Gastrocnemius medialis (tissue), 4 donors: Measurements from ENCODE around the gene PALLD. TPM values are rescaled to one million over a fixed set of nuclear protein-coding genes. Genes with fewer than 3 reads are reported as not detected.
"Not testable (repeated sequence)": the region's sequence is repeated elsewhere in the genome, so short reads cannot be mapped to it uniquely, and the experiment has no call there.

ENCODE experiments used
- ATAC-seq, 2 donors: fragments of 150-250 bp; one replicate each; pipeline ENCODE4 v1.9.1; 2016
- DNase-seq, 2 donors: peaks; one replicate each; pipeline ENCODE4 v3.0.0-alpha.2; 2019
- H3K27ac ChIP-seq, 4 donors: fragments of 200-600 bp; sonication (generic); 1 replicate in 1 of 4; 2 replicates in 3 of 4; pipeline ENCODE4 v1.5.1; 2016 to 2018; ENCODE audit warnings: mild to moderate bottlenecking in 2 of 4, moderate library complexity in 1 of 4
- H3K27me3 ChIP-seq, 3 donors: fragments of 200-600 bp; sonication (generic) in 2 of 3; 1 replicate in 1 of 3; 2 replicates in 2 of 3; pipeline versions ENCODE4 v1.5.1 to v1.6.0; 2016 to 2019; ENCODE audit warnings: mild to moderate bottlenecking in 1 of 3, moderate library complexity in 1 of 3
- H3K36me3 ChIP-seq, 2 donors: fragments of 200-600 bp; sonication (generic) in 1 of 2; one replicate each; pipeline ENCODE4 v1.5.1; 2017 to 2018
- H3K4me1 ChIP-seq, 2 donors: fragments of 200-600 bp; sonication (generic) in 1 of 2; one replicate each; pipeline ENCODE4 v1.5.1; 2016 to 2017; ENCODE audit warnings: mild to moderate bottlenecking in 2 of 2
- H3K4me3 ChIP-seq, 4 donors: fragments of 200-600 bp; sonication (generic) in 3 of 4; 1 replicate in 1 of 4; 2 replicates in 3 of 4; pipeline ENCODE4 v1.5.1; 2016 to 2019; ENCODE audit warnings: mild to moderate bottlenecking in 2 of 4
- H3K9me3 ChIP-seq, 3 donors: fragments of 200-600 bp; sonication (generic) in 2 of 3; 1 replicate in 1 of 3; 2 replicates in 2 of 3; pipeline ENCODE4 v1.5.1; 2016 to 2019
- CTCF ChIP-seq, 5 experiments: fragments of 450-650 bp in 3 of 5; fragments of 200-600 bp in 2 of 5; sonication (generic) in 2 of 5; IDR thresholded peaks in 4 of 5; conservative IDR thresholded peaks in 1 of 5; 1 replicate in 4 of 5; 2 replicates in 1 of 5; pipeline ENCODE4 v1.5.1; 2016 to 2019; ENCODE audit warnings: antibody characterized with exemption in 5 of 5, mild to moderate bottlenecking in 3 of 5, moderate library complexity in 3 of 5
- POLR2A ChIP-seq, 2 donors: fragments of 450-650 bp; IDR thresholded peaks; one replicate each; pipeline ENCODE4 v1.6.1; 2017; ENCODE audit warnings: antibody characterized with exemption in 2 of 2, mild to moderate bottlenecking in 2 of 2, moderate library complexity in 2 of 2
- in situ Hi-C, 4 donors: fragments of 200-750 bp; cut with MboI; loops; one replicate each; pipeline versions ENCODE4 v1.15.0 to v1.8.0; 2017; ENCODE audit warnings: low sequenced_read_pairs in 4 of 4
- intact Hi-C: fragments of 100-400 bp; cut with DNase I; formaldehyde crosslinking; loops from one replicate; pipeline ENCODE4 v1.15.1; 2023; ENCODE audit warnings: low total_unique reads
- total RNA-seq, 4 donors: library from RNA; depleted of rRNA; stranded (reverse); fragments of >200 nt; gene quantifications; one replicate each; pipeline versions ENCODE4 v1.1.0 to v1.2.3, GENCODE V29; 2016

PALLD gene
- total RNA-seq, 4 donors from 2014 or later = 165 to 439 (median 319) TPM

- H3K9me3 ChIP-seq = no peaks in the 10 kb centered on the region
- peaks cover 12 to 16% of the 10 kb centered on the region in 2 donors for H3K4me1 ChIP-seq
- H3K36me3 ChIP-seq = no peaks in the 10 kb centered on the region
- in situ Hi-C loops (loop anchor here in 1 of 4 donors (5.0 kb wide), 1 partner anchor 408 kb away; no protein-coding TSS in a partner anchor), intact Hi-C loops (loop anchor here (5.0 to 10.0 kb wide), 3 partner anchors 43 to 305 kb away; no protein-coding TSS in a partner anchor)
- peak in 1 of 2 donors; percentile 34 for ATAC-seq
- no peak for TF ChIP-seq POLR2A (IDR thresholded peaks at IDR 0.05)
- TF ChIP-seq CTCF (IDR thresholded peaks at IDR 0.05 in 4 of 5, conservative IDR thresholded peaks at IDR 0.05 in 1 of 5) = no peak
- no peaks in the 10 kb centered on the region for H3K27me3 ChIP-seq
- DNase-seq = no peak
- H3K27ac ChIP-seq = peak overlapping the region in 1 of 4 donors; percentile 25
- no peak overlapping the region for H3K4me3 ChIP-seq
These were observed 12.9 kb downstream of the PALLD start for GRCh38 chr4:168509786-168510185.

- intact Hi-C loops = loop anchor here (5.0 kb wide), 2 partner anchors 40 to 120 kb away; no protein-coding TSS in a partner anchor
- H3K27ac ChIP-seq = peak overlapping the region in 1 of 4 donors; percentile 39
These were observed 15.1 kb downstream of the PALLD start for GRCh38 chr4:168511780-168512489.

GRCh38 chr4:168513826-168514225, 17.0 kb downstream of the PALLD start:
- H3K9me3 ChIP-seq = not testable (repeated sequence)

More at GRCh38 chr4:168511780-168512489, 15.1 kb downstream of the PALLD start:
- Histone ChIP-seq H3K27me3 (no peaks in the 10 kb centered on the region), H3K9me3 (no peaks in the 10 kb centered on the region), H3K4me1 (peaks cover 10 to 32% of the 10 kb centered on the region in 2 donors), H3K36me3 (no peaks in the 10 kb centered on the region), H3K4me3 (no peak overlapping the region)
- TF ChIP-seq POLR2A (IDR thresholded peaks at IDR 0.05) = no peak
- TF ChIP-seq CTCF (IDR thresholded peaks at IDR 0.05 in 4 of 5, conservative IDR thresholded peaks at IDR 0.05 in 1 of 5) = no peak
- in situ Hi-C loops = loop anchor here in 1 of 4 donors (5.0 kb wide), 1 partner anchor 405 kb away; no protein-coding TSS in a partner anchor
- ATAC-seq (no peak), DNase-seq (no peak)

GRCh38 chr4:168514249-168514852, 17.5 kb downstream of the PALLD start:
- H3K27me3 ChIP-seq = no peaks in the 10 kb centered on the region
- ATAC-seq = no peak
- TF ChIP-seq CTCF (IDR thresholded peaks at IDR 0.05 in 4 of 5, conservative IDR thresholded peaks at IDR 0.05 in 1 of 5) = peak; percentile 30 to 55 (median 38)
- no peak for TF ChIP-seq POLR2A (IDR thresholded peaks at IDR 0.05)
- H3K4me3 ChIP-seq = no peak overlapping the region
- peaks cover 11 to 33% of the 10 kb centered on the region in 2 donors for H3K4me1 ChIP-seq
- no peak for DNase-seq
- peak overlapping the region in 1 of 4 donors; percentile 49 for H3K27ac ChIP-seq
- H3K36me3 ChIP-seq = no peaks in the 10 kb centered on the region
- intact Hi-C loops = loop anchor here (5.0 kb wide), 2 partner anchors 38 to 118 kb away; no protein-coding TSS in a partner anchor
- in situ Hi-C loops = loop anchor here in 1 of 4 donors (5.0 kb wide), 1 partner anchor 403 kb away; no protein-coding TSS in a partner anchor
- no peaks in the 10 kb centered on the region for H3K9me3 ChIP-seq

More at GRCh38 chr4:168513826-168514225, 17.0 kb downstream of the PALLD start:
- H3K27me3 ChIP-seq, H3K36me3 ChIP-seq, ATAC-seq, DNase-seq, H3K27ac ChIP-seq, H3K4me3 ChIP-seq: not testable (repeated sequence)
- in situ Hi-C loops (loop anchor here in 1 of 4 donors (5.0 kb wide), 1 partner anchor 403 kb away; no protein-coding TSS in a partner anchor), intact Hi-C loops (loop anchor here (5.0 kb wide), 2 partner anchors 38 to 118 kb away; no protein-coding TSS in a partner anchor)
- peaks cover 11 to 30% of the 10 kb centered on the region in 2 donors for H3K4me1 ChIP-seq
